Measurements from ENCODE around the gene LRRC61. TPM values are rescaled to one million over a fixed set of nuclear protein-coding genes. Genes with fewer than 3 reads are reported as not detected.
A peak's percentile ranks its signal among the peaks of the same experiment; 100 is the strongest.

Gene LRRC61
- total and polyA plus RNA-seq, 2 of the 13 experiments (the other 11 are each of a cell fraction or from before 2014, with no cell fraction given): 33.0 to 34.8 TPM

GRCh38 chr7:150341263-150342120 lies 18.3 kb downstream of the LRRC61 start, which contains the start of gene RARRES2 (continued):
- TF ChIP-seq PBX3 (CRISPR knock-in tag; IDR thresholded peaks at IDR 0.05; ENCODE audit: borderline replicate concordance) (no peak), MXD4 (CRISPR knock-in tag; IDR thresholded peaks at IDR 0.05) (no peak), MTA1 (CRISPR knock-in tag; IDR thresholded peaks at IDR 0.05; ENCODE audit: borderline replicate concordance) (no peak), ZNF768 (CRISPR knock-in tag; IDR thresholded peaks at IDR 0.05) (no peak), BCL3 (CRISPR knock-in tag; IDR thresholded peaks at IDR 0.05) (no peak), FOSL1 (CRISPR knock-in tag; IDR thresholded peaks at IDR 0.05; ENCODE audit: borderline replicate concordance) (no peak), ZBTB38 (CRISPR knock-in tag; IDR thresholded peaks at IDR 0.05) (no peak), ZGPAT (CRISPR knock-in tag; IDR thresholded peaks at IDR 0.05) (peak; percentile 7; the same call in 1 of the 2 replicates), NAIF1 (CRISPR knock-in tag; IDR thresholded peaks at IDR 0.05; ENCODE audit: borderline replicate concordance) (no peak), RBAK (CRISPR knock-in tag; IDR thresholded peaks at IDR 0.05) (no peak), HNRNPLL (IDR thresholded peaks at IDR 0.05; ENCODE audit: low read depth, low read length, poor library complexity, severe bottlenecking) (no peak), ZFP36L1 (CRISPR knock-in tag; IDR thresholded peaks at IDR 0.05) (no peak), HOXA7 (CRISPR knock-in tag; IDR thresholded peaks at IDR 0.05) (no peak), ZNF275 (CRISPR knock-in tag; IDR thresholded peaks at IDR 0.05; ENCODE audit: borderline replicate concordance) (no peak), ZNF674 (CRISPR knock-in tag; IDR thresholded peaks at IDR 0.05; ENCODE audit: low read depth) (no peak), ZMYM2 (CRISPR knock-in tag; IDR thresholded peaks at IDR 0.05) (no peak), ZNF3 (CRISPR knock-in tag; IDR thresholded peaks at IDR 0.05) (no peak), DDIT3 (CRISPR knock-in tag; IDR thresholded peaks at IDR 0.05) (no peak)

Data from HepG2 (cell line).